SU-DHL-6 (cell line): ENCODE data around the gene NMU.

Experiments used
- EZH2phosphoT487 ChIP-seq: fragments of 200-600 bp; sonication (generic), shearing (Covaris generic); conservative IDR thresholded peaks from 2 replicates; pipeline ENCODE4 v1.6.1; 2018; ENCODE audit warnings: mild to moderate bottlenecking, antibody characterized with exemption, low read length, moderate library complexity, mixed read lengths
- TF ChIP-seq, protein P1 (sequence below): fragments of 200-600 bp; sonication (generic); IDR thresholded peaks from one replicate; pipeline ENCODE4 v1.5.1; 2017; ENCODE audit warnings: antibody characterized with exemption, mild to moderate bottlenecking, low read length, moderate library complexity; ENCODE audit not compliant: insufficient read depth, poor library complexity, severe bottlenecking

DNA sequence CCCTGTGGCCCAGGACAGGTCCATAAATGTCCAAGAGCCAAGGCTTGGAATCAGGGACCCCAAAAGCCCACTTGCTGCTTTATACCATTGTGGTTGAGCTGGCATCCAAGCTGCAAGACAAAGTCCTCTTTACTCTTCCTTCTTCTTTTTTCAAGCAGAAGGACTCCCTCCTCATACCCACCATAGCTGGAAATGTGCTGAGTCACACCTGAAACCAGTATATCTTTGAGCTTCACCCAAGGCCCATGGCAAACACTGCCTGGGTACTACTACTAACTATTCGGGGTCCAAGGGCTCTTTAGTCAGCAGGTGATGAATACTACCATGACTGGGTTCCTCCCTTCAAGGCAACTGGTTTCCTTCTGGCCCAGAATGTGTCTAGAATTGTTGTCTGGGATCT lies 37.3 kb upstream of the NMU start:
- no peak for TF ChIP-seq EZH2phosphoT487
- TF ChIP-seq, protein P1, sequence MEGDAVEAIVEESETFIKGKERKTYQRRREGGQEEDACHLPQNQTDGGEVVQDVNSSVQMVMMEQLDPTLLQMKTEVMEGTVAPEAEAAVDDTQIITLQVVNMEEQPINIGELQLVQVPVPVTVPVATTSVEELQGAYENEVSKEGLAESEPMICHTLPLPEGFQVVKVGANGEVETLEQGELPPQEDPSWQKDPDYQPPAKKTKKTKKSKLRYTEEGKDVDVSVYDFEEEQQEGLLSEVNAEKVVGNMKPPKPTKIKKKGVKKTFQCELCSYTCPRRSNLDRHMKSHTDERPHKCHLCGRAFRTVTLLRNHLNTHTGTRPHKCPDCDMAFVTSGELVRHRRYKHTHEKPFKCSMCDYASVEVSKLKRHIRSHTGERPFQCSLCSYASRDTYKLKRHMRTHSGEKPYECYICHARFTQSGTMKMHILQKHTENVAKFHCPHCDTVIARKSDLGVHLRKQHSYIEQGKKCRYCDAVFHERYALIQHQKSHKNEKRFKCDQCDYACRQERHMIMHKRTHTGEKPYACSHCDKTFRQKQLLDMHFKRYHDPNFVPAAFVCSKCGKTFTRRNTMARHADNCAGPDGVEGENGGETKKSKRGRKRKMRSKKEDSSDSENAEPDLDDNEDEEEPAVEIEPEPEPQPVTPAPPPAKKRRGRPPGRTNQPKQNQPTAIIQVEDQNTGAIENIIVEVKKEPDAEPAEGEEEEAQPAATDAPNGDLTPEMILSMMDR: no peak
